Effector memory CD8-positive, alpha-beta T cell (primary cell): ENCODE data around the gene RGS8.

Experiments
- ATAC-seq: fragments of 150-1000 bp; cut with Tn5 transposase; replicated peaks from 2 replicates; pipeline ENCODE4 v1.10.0; 2021; ENCODE audit warnings: mild to moderate bottlenecking, moderate library complexity
- DNase-seq, 3 experiments: peaks; one replicate each; pipeline ENCODE4 v3.0.0; 2021
- H3K27ac Mint-ChIP-seq, 2 donors: one replicate each; pipeline ENCODE4 v1.8.0; 2022; ENCODE audit warnings: mild to moderate bottlenecking in 2 of 2, mixed read lengths in 2 of 2, moderate library complexity in 2 of 2
- H3K27me3 Mint-ChIP-seq, 2 donors: one replicate each; pipeline ENCODE4 v1.8.0; 2022; ENCODE audit warnings: mixed read lengths in 2 of 2
- H3K36me3 Mint-ChIP-seq: one replicate; pipeline ENCODE4 v1.8.0; 2022; ENCODE audit warnings: mild to moderate bottlenecking, moderate library complexity, mixed read lengths; ENCODE audit not compliant: insufficient read depth
- H3K4me1 Mint-ChIP-seq, 2 donors: one replicate each; pipeline ENCODE4 v1.8.0; 2022; ENCODE audit warnings: low read depth in 2 of 2, mixed read lengths in 2 of 2
- H3K4me3 Mint-ChIP-seq, 2 donors: one replicate each; pipeline ENCODE4 v1.8.0; 2022; ENCODE audit warnings: mild to moderate bottlenecking in 2 of 2, mixed read lengths in 2 of 2, moderate library complexity in 2 of 2
- H3K9me3 Mint-ChIP-seq, 2 donors: one replicate each; pipeline ENCODE4 v1.8.0; 2022; ENCODE audit warnings: mixed read lengths in 2 of 2

RGS8 gene

GRCh38 chr1:182674346-182675246 lies 9.8 kb downstream of the RGS8 start:
- no peak for DNase-seq
- Mint-ChIP-seq H3K27ac (no peak overlapping the region), H3K4me3 (no peak overlapping the region), H3K4me1 (peaks cover 0 to 2% of the 10 kb centered on the region in 2 donors), H3K9me3 (no peaks in the 10 kb centered on the region), H3K27me3 (peaks cover 24 to 34% of the 10 kb centered on the region in 2 donors), H3K36me3 (no peaks in the 10 kb centered on the region)
- no peak for ATAC-seq

- ATAC-seq: no peak
- peaks cover 3% of the 10 kb centered on the region for H3K36me3 Mint-ChIP-seq
- no peak for DNase-seq
- peaks cover 24 to 34% of the 10 kb centered on the region in 2 donors for H3K27me3 Mint-ChIP-seq
- peaks cover 0 to 2% of the 10 kb centered on the region in 2 donors for H3K4me1 Mint-ChIP-seq
- H3K27ac Mint-ChIP-seq: no peak overlapping the region
- no peaks in the 10 kb centered on the region for H3K9me3 Mint-ChIP-seq
- H3K4me3 Mint-ChIP-seq: no peak overlapping the region
These were observed 11.9 kb downstream of the RGS8 start for GRCh38 chr1:182672487-182672836.

- no peak overlapping the region for H3K27ac Mint-ChIP-seq
- H3K4me1 Mint-ChIP-seq: peaks cover 0 to 2% of the 10 kb centered on the region in 2 donors
- peaks cover 24 to 34% of the 10 kb centered on the region in 2 donors for H3K27me3 Mint-ChIP-seq
- no peak overlapping the region for H3K4me3 Mint-ChIP-seq
- H3K36me3 Mint-ChIP-seq: peaks cover 3% of the 10 kb centered on the region
- DNase-seq (no peak), ATAC-seq (no peak)
- H3K9me3 Mint-ChIP-seq: no peaks in the 10 kb centered on the region
These were observed 12.5 kb downstream of the RGS8 start for GRCh38 chr1:182671750-182672486.

- peaks cover 3% of the 10 kb centered on the region for H3K36me3 Mint-ChIP-seq
- H3K27ac Mint-ChIP-seq: no peak overlapping the region
- no peak for DNase-seq
- H3K4me1 Mint-ChIP-seq: peaks cover 0 to 2% of the 10 kb centered on the region in 2 donors
- no peak for ATAC-seq
- H3K9me3 Mint-ChIP-seq: no peaks in the 10 kb centered on the region
- no peak overlapping the region for H3K4me3 Mint-ChIP-seq
- peaks cover 24 to 34% of the 10 kb centered on the region in 2 donors for H3K27me3 Mint-ChIP-seq
These were observed 14.2 kb downstream of the RGS8 start for GRCh38 chr1:182670032-182670749.

- Mint-ChIP-seq H3K36me3 (peaks cover 3% of the 10 kb centered on the region), H3K27me3 (peaks cover 24 to 34% of the 10 kb centered on the region in 2 donors), H3K4me1 (peaks cover 0 to 2% of the 10 kb centered on the region in 2 donors), H3K4me3 (no peak overlapping the region), H3K9me3 (no peaks in the 10 kb centered on the region), H3K27ac (no peak overlapping the region)
- no peak for DNase-seq
- ATAC-seq: no peak
These were observed 15.1 kb downstream of the RGS8 start for GRCh38 chr1:182669266-182669665.

- ATAC-seq (no peak), DNase-seq (no peak)
- H3K4me3 Mint-ChIP-seq: no peak overlapping the region
- H3K36me3 Mint-ChIP-seq: peaks cover 3% of the 10 kb centered on the region
- H3K4me1 Mint-ChIP-seq: peaks cover 0 to 2% of the 10 kb centered on the region in 2 donors
- no peaks in the 10 kb centered on the region for H3K9me3 Mint-ChIP-seq
- H3K27ac Mint-ChIP-seq: no peak overlapping the region
- H3K27me3 Mint-ChIP-seq: peaks cover 24 to 34% of the 10 kb centered on the region in 2 donors
These were observed 15.8 kb downstream of the RGS8 start for GRCh38 chr1:182668521-182669054.

- Mint-ChIP-seq H3K36me3 (peaks cover 3% of the 10 kb centered on the region), H3K4me3 (no peak overlapping the region), H3K27ac (no peak overlapping the region), H3K27me3 (peaks cover 24 to 33% of the 10 kb centered on the region in 2 donors), H3K4me1 (peaks cover 0 to 2% of the 10 kb centered on the region in 2 donors), H3K9me3 (no peaks in the 10 kb centered on the region)
- ATAC-seq (no peak), DNase-seq (no peak)
These were observed 16.4 kb downstream of the RGS8 start for GRCh38 chr1:182667848-182668505.

GRCh38 chr1:182666706-182667105 lies 17.7 kb downstream of the RGS8 start:
- H3K27me3 Mint-ChIP-seq: peaks cover 23 to 29% of the 10 kb centered on the region in 2 donors
- no peak for DNase-seq
- H3K36me3 Mint-ChIP-seq: peaks cover 3% of the 10 kb centered on the region
- H3K9me3 Mint-ChIP-seq: no peaks in the 10 kb centered on the region
- no peak for ATAC-seq
- peaks cover 0 to 2% of the 10 kb centered on the region in 2 donors for H3K4me1 Mint-ChIP-seq
- H3K27ac Mint-ChIP-seq: no peak overlapping the region
- H3K4me3 Mint-ChIP-seq: no peak overlapping the region

GRCh38 chr1:182664296-182664695 lies 20.1 kb downstream of the RGS8 start:
- Mint-ChIP-seq H3K9me3 (no peaks in the 10 kb centered on the region), H3K4me1 (no peaks in the 10 kb centered on the region), H3K27ac (no peak overlapping the region), H3K27me3 (peaks cover 9 to 15% of the 10 kb centered on the region in 2 donors), H3K4me3 (no peak overlapping the region), H3K36me3 (peaks cover 3% of the 10 kb centered on the region)
- DNase-seq: no peak
- ATAC-seq: no peak

- Mint-ChIP-seq H3K27ac (no peak overlapping the region), H3K4me1 (no peaks in the 10 kb centered on the region), H3K27me3 (peaks cover 9 to 15% of the 10 kb centered on the region in 2 donors), H3K4me3 (no peak overlapping the region), H3K9me3 (no peaks in the 10 kb centered on the region), H3K36me3 (peaks cover 3% of the 10 kb centered on the region)
- ATAC-seq (no peak), DNase-seq (no peak)
These were observed 21.4 kb downstream of the RGS8 start for GRCh38 chr1:182662956-182663355.

- Mint-ChIP-seq H3K27ac (no peak overlapping the region), H3K36me3 (no peaks in the 10 kb centered on the region), H3K27me3 (peaks cover 16 to 19% of the 10 kb centered on the region in 2 donors), H3K4me3 (no peak overlapping the region), H3K9me3 (no peaks in the 10 kb centered on the region), H3K4me1 (no peaks in the 10 kb centered on the region)
- DNase-seq: no peak
- no peak for ATAC-seq
These were observed 22.1 kb downstream of the RGS8 start for GRCh38 chr1:182662121-182662890.

GRCh38 chr1:182658055-182658454 lies 26.3 kb downstream of the RGS8 start:
- Mint-ChIP-seq H3K36me3 (no peaks in the 10 kb centered on the region), H3K4me1 (no peaks in the 10 kb centered on the region), H3K4me3 (no peak overlapping the region), H3K27me3 (peaks cover 20 to 29% of the 10 kb centered on the region in 2 donors), H3K27ac (no peak overlapping the region), H3K9me3 (no peaks in the 10 kb centered on the region)
- ATAC-seq (no peak), DNase-seq (no peak)
